HG03432 (cell line): Measurements from ENCODE around the gene CAMK2D.
"Not testable (repeated sequence)": the region's sequence is repeated elsewhere in the genome, so short reads cannot be mapped to it uniquely, and the experiment has no call there.

Source experiments
- ATAC-seq: cut with Tn5 transposase; IDR thresholded peaks from one replicate; pipeline ENCODE4 v1.9.1; 2021; ENCODE audit warnings: mild to moderate bottlenecking, moderate library complexity; ENCODE audit not compliant: unreplicated experiment

Gene CAMK2D

GRCh38 chr4:113687067-113687718 is 74.3 kb downstream of the CAMK2D start:
- peak; percentile 41 for ATAC-seq

GRCh38 chr4:113685157-113685556 is 76.4 kb downstream of the CAMK2D start:
- not testable (repeated sequence) for ATAC-seq

GRCh38 chr4:113684534-113685091 is 76.9 kb downstream of the CAMK2D start:
- ATAC-seq = peak; percentile 21

- peak; percentile 97 for ATAC-seq
Observed at GRCh38 chr4:113682730-113683537, 78.6 kb downstream of the CAMK2D start.

DNA sequence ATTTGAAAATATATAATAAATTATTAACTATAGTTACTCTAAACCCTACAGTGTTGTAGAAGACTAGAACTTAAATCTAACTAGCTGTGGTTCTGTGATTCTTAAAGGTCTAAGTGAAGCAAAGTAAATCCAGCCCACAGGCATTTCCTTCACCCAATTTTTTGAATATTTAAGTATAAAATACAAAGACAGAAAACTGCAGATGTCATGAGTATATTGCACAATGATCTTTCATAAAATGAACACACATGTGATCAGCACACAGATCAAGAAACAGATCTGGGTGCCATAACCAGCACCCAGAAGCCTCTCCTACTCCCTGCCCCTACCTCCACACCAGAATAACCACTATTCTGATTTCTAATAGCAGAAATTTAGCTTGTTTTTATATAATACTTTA is 82.9 kb downstream of the CAMK2D start:
- no peak for ATAC-seq

DNA sequence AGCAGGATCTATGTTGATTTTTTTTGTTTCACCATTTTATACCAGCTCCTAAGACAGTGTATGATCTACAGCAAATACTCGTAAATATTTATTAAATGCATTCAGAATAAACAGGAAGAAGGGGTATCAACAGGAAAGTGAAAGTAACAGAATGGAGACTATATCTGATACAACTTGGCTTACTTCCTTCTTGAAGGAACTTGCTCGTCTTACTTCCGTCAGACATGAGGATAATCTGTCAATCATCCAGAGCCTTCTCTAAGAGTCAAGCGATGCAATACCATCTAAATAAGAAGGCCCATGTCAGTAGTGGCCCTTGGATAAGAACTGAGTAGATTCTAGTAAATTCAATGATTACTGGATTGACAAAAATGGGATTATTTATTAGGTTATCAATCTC is 84.2 kb downstream of the CAMK2D start:
- ATAC-seq = no peak

DNA sequence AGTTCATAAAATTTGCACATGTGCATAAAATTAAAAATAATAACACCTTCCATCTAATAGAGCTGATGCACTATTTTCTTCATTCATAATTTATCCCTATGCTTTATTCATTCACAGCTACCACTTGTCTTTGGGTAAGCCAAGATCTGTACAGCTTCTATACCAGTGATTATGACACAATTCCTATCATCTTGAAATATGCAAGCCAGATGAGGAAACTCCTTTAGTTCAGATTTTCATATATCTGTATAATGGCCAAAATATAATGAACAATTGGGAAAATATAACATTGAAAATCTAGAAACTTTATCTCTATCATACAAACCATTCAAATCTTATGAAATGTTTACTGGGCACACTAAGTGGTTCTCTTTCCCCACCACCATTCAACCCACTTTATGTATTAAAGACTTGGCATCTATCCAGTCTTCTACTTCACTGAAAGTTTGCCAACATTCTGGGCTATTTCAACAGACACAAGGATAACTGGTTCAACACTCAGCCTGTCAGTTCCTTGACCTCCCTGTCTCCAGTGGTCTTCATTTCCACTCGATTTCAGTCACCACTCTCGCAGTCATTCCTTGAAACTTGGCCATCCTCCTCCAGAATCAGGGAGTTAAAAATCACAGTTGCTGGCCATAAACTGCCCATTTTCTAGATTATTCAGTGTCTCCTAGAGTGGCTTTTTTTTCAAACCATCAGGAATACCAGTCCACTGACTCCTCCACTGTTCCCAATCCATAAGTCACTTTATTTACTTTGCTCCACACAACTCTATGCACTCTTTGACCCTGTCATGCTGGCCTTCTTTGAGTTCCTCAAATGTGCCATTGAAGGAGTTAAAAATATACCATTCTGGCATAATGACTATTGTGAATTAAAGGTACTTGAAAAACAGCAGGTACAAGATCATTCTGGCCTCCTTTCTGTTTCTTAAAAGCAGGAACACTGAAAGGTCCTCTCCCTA is 85.5 kb downstream of the CAMK2D start:
- ATAC-seq = no peak

- no peak for ATAC-seq
Observed at GRCh38 chr4:113674733-113675132, 86.8 kb downstream of the CAMK2D start.

- ATAC-seq = no peak
Observed at GRCh38 chr4:113674251-113674650, 87.3 kb downstream of the CAMK2D start.

- peak; percentile 95 for ATAC-seq
Observed at GRCh38 chr4:113673450-113673849, 88.1 kb downstream of the CAMK2D start.

DNA sequence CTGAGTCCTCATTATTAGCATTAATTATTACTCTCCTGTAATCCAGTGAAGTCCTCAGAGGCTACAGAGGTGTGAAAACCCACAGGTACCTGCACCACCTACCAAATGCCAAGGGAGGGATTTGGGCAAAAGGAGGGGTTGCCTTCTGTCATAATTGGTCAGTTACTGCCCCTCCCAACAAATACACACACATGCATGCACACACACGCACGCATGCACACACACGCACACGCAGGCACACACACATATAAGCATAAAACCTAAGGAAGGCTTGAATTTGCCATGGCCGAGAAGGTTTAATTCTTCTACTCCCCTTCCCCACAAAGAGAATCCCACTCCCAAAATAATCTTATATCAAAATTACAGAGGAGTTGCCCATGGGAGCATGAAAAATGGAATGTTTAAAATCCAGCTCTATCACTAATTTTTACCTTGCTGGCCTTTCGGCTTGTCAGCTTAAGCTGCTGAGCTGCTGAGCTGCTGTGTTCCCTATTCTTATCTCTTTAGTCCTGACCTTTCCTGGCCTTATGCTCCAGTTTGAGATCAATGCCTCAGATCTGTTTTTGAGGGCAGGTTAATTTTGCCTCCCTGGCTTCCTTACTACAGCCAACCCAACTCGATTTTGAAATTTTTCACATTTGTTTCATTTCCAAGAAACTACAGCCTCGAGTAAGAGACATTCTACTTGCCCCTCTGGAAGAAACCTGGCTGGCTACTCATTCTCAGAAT is 95.0 kb downstream of the CAMK2D start:
- ATAC-seq = no peak

DNA sequence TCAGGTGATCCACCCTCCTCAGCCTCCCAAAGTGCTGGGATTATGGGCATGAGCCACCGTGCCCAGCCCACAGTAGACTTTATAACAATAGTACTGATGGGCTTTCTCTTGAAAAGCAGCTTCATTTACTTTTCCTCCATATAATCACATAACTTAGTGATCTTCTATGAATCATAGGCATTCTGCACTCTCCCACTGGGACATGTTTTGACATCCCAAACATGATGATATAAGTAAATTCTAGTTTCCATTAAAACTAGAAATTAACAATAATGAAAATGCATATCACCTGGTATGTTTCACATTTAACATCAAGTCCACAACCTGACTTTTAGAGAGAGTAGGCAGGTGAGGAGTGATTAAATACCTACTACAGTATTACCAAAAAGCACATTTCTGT is 96.5 kb downstream of the CAMK2D start:
- no peak for ATAC-seq

DNA sequence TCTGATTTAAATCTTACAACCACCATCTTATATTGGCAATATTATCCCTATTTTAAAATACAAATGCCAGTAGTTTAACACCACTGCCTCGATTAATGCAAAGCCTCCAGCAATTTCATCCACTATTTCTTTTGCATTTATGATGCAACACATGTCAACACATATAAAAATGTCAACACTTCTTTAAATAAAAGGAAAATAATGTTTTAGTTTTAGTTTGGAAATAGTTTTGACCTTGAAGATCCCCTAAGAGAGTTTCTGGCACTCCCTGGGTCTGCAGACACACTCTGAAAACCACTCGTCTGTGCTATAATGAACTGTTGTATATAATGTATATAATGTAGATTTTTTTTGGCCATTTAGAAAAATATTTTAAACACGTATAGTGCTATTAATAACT is 99.0 kb downstream of the CAMK2D start:
- no peak for ATAC-seq

DNA sequence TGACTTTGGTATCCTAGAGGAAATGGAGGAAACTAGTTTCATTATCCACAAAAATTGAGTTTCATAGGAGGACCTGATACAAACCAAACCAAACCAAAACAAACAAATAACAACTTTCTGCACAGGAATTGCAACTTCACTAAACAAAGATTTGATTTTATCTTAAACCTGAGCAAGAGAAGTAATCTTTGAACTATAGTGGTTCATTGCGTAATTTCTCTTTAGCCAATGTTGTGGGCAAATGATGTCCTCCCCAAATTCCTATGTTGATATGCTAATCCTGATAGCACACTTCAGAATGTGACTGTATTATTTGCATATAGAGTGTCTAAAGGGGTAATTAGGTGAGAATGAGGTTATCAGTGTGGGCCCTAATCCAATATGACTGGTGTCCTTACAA is 102.4 kb downstream of the CAMK2D start:
- no peak for ATAC-seq

- ATAC-seq = no peak
Observed at GRCh38 chr4:113657586-113658233, 103.8 kb downstream of the CAMK2D start.

DNA sequence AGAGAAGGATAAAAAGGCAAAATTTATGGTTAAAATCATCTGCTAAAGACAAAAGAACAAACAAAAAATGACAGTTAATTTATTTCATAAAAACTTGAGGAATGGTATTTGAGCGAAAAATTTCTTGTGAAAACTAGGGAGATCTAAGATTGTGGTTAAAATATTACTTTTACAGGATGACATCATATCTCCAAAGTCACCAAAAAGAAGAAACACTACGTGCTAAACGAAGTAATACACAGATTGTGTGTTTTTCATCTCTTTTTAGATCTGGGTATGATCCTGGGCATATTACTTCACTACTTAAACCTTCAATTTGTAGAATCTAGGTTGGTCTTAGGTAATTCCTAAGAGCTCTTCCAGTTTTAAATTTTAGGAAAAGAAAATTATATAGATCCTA is 107.7 kb downstream of the CAMK2D start:
- ATAC-seq = no peak

- ATAC-seq = no peak
Observed at GRCh38 chr4:113646442-113646822, 115.1 kb downstream of the CAMK2D start.

DNA sequence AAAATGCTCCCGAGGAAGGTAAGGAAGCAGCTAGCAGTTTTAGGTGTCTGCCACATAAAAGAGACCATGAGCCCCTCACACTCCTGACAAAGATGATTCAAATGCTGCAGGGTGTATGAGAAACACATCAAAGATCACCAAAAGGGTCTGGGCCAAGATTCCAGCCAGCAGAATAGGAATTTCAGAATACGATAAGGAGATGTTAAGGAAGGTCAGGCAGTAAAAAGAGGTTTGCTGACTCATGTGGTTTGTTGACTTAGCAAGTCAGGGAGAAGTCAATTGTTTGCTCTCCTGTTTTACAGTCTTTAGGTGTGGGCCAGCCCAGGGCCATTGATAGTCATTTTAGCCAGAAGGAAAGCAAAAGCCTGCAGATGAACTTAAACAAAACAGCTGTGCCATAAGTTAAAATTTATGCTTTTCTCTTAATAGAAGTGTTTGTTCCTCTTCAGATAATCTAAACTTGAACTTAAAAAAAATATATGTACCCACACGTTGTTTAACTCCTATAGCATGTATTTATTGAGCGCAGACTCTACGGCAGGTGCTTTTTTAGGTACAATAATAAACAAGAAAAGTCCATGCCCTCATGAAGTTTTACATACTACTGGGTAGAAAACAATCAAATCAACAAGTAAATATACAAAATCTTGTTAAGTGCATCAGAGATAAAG is 115.6 kb downstream of the CAMK2D start:
- ATAC-seq = no peak

DNA sequence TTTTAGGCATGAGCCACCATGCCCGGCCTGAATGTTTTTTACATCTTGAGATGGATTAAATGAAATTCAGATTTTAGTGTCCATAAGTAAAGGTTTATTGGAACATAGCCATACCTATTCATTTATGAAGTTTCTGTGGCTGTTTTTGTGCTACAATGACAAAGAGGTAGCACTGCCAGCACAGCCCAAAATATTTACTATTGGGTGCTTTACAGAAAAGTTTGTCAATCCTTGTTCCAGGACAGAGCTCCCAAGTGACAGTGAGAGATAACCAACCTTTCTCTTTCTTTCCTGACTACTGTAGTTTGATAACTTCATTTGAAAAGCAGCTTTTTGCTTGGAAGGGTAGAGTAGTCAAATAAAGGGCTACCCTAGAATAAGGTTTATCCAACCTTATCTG is 116.2 kb downstream of the CAMK2D start:
- ATAC-seq = no peak
